Erythroblast (primary cell): ENCODE results near the gene ZYG11A.

Experiments
- GATA1 ChIP-seq: IDR thresholded peaks from 2 replicates; pipeline ENCODE4 v1.6.1; 2011; ENCODE audit warnings: low read depth, mild to moderate bottlenecking, control low read depth, low read length, moderate library complexity
- POLR2A ChIP-seq: IDR thresholded peaks from 2 replicates; pipeline ENCODE4 v1.6.1; 2011; ENCODE audit warnings: mild to moderate bottlenecking, low read length

DNA sequence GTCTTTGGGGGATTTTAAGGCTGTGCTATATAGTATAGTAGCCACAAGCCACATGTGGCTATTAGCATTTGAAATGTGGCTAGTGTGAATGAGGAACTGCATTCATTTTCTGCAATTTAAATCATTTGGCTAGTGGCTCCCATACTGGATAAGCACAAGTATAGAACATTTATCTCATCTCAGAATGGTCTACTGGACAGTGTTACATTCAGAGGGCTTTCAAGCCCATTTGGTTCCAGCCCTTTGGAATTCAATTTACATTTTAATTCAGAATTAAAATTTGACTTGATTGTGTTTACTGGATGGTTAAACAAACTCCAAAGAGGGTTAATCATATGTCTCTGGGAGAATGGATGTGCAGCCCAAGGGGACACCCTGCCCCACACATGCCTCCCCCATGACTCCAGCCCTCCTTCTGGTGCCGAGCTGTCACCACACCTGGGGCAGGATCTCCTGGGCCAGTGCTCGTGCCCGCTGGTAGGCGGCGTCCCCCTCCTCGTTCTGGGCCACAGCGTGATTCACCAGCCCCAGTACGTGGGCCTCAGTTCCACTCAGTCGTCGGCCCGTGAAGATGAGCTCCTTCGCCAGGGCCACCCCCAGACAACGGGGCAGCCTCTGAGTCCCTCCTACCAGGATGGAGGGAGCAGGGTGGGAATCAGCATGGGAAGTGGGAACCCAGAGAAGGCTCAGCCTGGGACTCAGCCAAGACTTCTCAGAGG, 61.8 kb downstream of the ZYG11A start:
- no peak for TF ChIP-seq POLR2A
- no peak for TF ChIP-seq GATA1
